GM21737 (cell line): Measurements from ENCODE around the gene AHRR.
"Not testable (repeated sequence)": the region's sequence is repeated elsewhere in the genome, so short reads cannot be mapped to it uniquely, and the experiment has no call there.

ENCODE experiments used
- ATAC-seq: cut with Tn5 transposase; IDR thresholded peaks from one replicate; pipeline ENCODE4 v1.9.1; 2021; ENCODE audit warnings: mild to moderate bottlenecking, moderate library complexity; ENCODE audit not compliant: unreplicated experiment

AHRR gene

GRCh38 chr5:405421-405820 lies 83.9 kb downstream of the AHRR start:
- no peak for ATAC-seq

- no peak for ATAC-seq
Observed at GRCh38 chr5:406041-406440, 84.5 kb downstream of the AHRR start.

GRCh38 chr5:407051-407450 lies 85.5 kb downstream of the AHRR start:
- no peak for ATAC-seq

- no peak for ATAC-seq
Observed at GRCh38 chr5:407801-408268, 86.3 kb downstream of the AHRR start.

GRCh38 chr5:410911-411517 lies 89.5 kb downstream of the AHRR start:
- no peak for ATAC-seq

GRCh38 chr5:411728-412127 lies 90.2 kb downstream of the AHRR start:
- no peak for ATAC-seq

GRCh38 chr5:414991-415927 lies 93.7 kb downstream of the AHRR start:
- not testable (repeated sequence) for ATAC-seq

GRCh38 chr5:415928-416635 lies 94.6 kb downstream of the AHRR start:
- ATAC-seq, result no peak

- ATAC-seq, result no peak
Observed at GRCh38 chr5:416636-416960, 95.1 kb downstream of the AHRR start.

- no peak for ATAC-seq
Observed at GRCh38 chr5:417301-418161, 96.0 kb downstream of the AHRR start.

- ATAC-seq, result no peak
Observed at GRCh38 chr5:418162-419121, 96.9 kb downstream of the AHRR start.

- no peak for ATAC-seq
Observed at GRCh38 chr5:419970-420369, 98.5 kb downstream of the AHRR start.

GRCh38 chr5:420632-421286 lies 99.2 kb downstream of the AHRR start:
- ATAC-seq, result no peak

- no peak for ATAC-seq
Observed at GRCh38 chr5:421287-421880, 99.9 kb downstream of the AHRR start.

- ATAC-seq, result no peak
Observed at GRCh38 chr5:421901-422300, 100.4 kb downstream of the AHRR start.

GRCh38 chr5:422323-423232 lies 101.1 kb downstream of the AHRR start:
- no peak for ATAC-seq

- ATAC-seq, result no peak
Observed at GRCh38 chr5:423233-423565, 101.7 kb downstream of the AHRR start.
